ENCODE data around the gene TTC4.

The TTC4 gene

DNA sequence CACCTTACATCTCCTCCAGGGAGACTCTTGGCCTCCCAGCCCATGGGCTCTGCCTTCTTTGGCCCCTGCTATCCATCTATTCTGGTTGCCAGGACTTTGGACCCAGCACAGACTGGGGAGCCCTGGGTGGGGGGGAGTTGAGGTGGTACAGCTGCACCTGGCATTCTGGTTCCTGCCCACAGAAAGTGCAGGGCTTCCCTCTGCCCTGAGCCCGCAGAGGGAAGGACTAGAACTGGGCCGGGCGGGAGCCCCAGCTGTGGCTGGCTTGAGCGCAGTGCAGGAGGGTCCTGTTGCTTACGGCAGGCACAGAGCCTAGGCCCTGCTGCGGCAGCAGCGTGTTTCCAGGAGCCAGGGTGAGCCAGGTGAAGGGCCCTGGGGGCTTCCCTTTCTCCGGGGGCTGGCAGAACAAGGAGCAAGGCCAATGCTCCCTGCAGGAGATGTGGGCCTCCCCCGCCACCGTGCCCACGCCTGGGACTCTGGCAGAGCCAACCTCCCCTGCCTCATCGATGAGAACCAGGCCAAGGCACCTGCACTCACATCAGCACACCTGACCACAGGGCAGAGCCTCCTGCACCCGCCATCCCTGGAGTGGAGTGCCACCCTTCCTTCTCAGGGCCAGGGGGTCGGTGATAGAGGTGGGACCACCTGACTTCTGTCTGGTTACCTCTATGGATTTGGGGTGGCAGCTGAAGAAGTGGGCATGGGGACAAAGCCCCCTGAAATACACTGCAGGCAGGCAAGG lies 32.6 kb downstream of the TTC4 start:
- Histone ChIP-seq H3K4me1 (ENCODE audit: control insufficient read depth, insufficient read depth, low read length, poor library complexity, severe bottlenecking) (no peaks in the 10 kb centered on the region), H3K4me3 (ENCODE audit: extremely low read depth, insufficient read depth, low read length, poor library complexity, severe bottlenecking) (no peak overlapping the region), H3K36me3 (ENCODE audit: control insufficient read depth, insufficient read depth, low read length) (peaks cover 6% of the 10 kb centered on the region), H3K27ac (ENCODE audit: low read depth, low read length, severe bottlenecking) (no peak overlapping the region), H3K9me3 (ENCODE audit: control insufficient read depth, low read length) (no peaks in the 10 kb centered on the region)
- 88 to 95% methylated on average over 11 to 14 of the region's 14 CpGs for WGBS, 2 experiments (ENCODE audit: insufficient coverage in 2 of 2)

DNA sequence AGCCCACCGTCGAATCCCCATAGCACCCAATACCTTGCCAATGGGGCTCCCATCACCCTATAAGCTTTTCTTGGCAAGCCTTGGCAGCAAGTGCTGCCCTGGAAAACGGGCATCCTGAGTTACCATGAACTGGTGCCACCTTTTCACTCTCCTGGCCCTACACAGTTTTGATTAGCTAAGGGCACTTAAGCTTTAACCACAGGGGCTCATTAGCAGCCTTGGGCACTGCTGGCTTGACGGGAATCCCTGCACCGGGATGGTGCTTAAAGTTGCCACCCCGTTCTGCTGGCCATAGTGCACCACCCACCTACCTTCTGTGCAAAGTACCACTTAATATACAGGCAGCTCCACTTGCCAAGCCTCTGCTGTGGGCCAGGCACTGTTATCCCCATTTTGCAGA lies 34.9 kb downstream of the TTC4 start:
- no peaks in the 10 kb centered on the region for H3K9me3 ChIP-seq (ENCODE audit: control insufficient read depth, low read length)
- WGBS, 2 experiments (ENCODE audit: insufficient coverage in 2 of 2), result 90 to 94% methylated on average over 3 to 6 of the region's 6 CpGs
- H3K4me3 ChIP-seq (ENCODE audit: extremely low read depth, insufficient read depth, low read length, poor library complexity, severe bottlenecking), result no peak overlapping the region
- H3K36me3 ChIP-seq (ENCODE audit: control insufficient read depth, insufficient read depth, low read length), result no peaks in the 10 kb centered on the region
- no peak overlapping the region for H3K27ac ChIP-seq (ENCODE audit: low read depth, low read length, severe bottlenecking)
- no peaks in the 10 kb centered on the region for H3K4me1 ChIP-seq (ENCODE audit: control insufficient read depth, insufficient read depth, low read length, poor library complexity, severe bottlenecking)

- H3K36me3 ChIP-seq (ENCODE audit: control insufficient read depth, insufficient read depth, low read length), result no peaks in the 10 kb centered on the region
- H3K4me1 ChIP-seq (ENCODE audit: control insufficient read depth, insufficient read depth, low read length, poor library complexity, severe bottlenecking), result no peaks in the 10 kb centered on the region
- H3K9me3 ChIP-seq (ENCODE audit: control insufficient read depth, low read length), result no peaks in the 10 kb centered on the region
- no peak overlapping the region for H3K4me3 ChIP-seq (ENCODE audit: extremely low read depth, insufficient read depth, low read length, poor library complexity, severe bottlenecking)
- H3K27ac ChIP-seq (ENCODE audit: low read depth, low read length, severe bottlenecking), result no peak overlapping the region
- WGBS, 2 experiments (ENCODE audit: insufficient coverage in 2 of 2), result 53 to 65% methylated on average over 3 to 4 of the region's 4 CpGs
Measured at GRCh38 chr1:54751426-54751825, 35.8 kb downstream of the TTC4 start.

GRCh38 chr1:54754045-54754444 lies 38.4 kb downstream of the TTC4 start:
- Histone ChIP-seq H3K27ac (ENCODE audit: low read depth, low read length, severe bottlenecking) (no peak overlapping the region), H3K9me3 (ENCODE audit: control insufficient read depth, low read length) (no peaks in the 10 kb centered on the region), H3K4me1 (ENCODE audit: control insufficient read depth, insufficient read depth, low read length, poor library complexity, severe bottlenecking) (no peaks in the 10 kb centered on the region), H3K4me3 (ENCODE audit: extremely low read depth, insufficient read depth, low read length, poor library complexity, severe bottlenecking) (no peak overlapping the region), H3K36me3 (ENCODE audit: control insufficient read depth, insufficient read depth, low read length) (peaks cover 20% of the 10 kb centered on the region)
- 94 to 96% methylated on average over 19 to 21 of the region's 22 CpGs for WGBS, 2 experiments (ENCODE audit: insufficient coverage in 2 of 2)

DNA sequence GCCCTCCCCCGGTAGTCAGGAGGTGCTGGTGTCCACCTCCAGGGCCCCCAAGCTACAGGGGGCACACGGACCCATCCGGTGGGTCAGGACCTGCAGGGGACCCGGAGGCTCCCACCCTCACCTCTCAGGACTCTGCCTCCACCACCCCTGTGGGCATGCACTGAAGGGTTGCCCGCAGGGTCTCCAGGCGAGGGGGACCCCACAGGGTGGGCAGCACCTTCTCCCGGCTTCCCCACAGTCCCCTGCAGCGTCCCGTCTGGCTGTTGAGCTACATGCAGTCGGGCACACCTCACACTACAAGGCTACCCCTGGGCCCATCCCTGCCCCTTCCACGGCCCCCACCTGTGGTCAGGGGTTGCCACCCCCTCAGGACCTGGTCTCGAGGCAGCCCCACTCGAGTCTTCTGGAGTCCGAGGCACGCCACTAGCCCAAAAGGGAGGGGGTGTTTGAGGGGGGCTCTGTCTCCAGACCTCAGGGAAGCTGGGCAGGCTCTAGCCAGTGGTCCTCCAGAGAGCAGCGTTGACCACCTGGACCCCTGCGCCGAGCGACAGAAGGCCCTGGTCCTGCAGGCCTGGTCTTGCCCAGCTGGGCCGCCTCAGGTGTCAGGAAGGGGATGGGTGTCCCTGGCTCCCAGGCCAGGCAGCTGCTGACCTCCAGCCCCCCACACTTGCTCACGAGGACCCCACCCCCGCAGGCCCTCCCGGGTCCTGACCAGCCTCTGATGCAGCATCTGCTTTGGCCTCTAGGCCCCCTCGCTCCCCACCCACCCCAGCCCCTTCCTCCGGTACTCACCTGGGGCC lies 39.0 kb downstream of the TTC4 start:
- H3K4me1 ChIP-seq (ENCODE audit: control insufficient read depth, insufficient read depth, low read length, poor library complexity, severe bottlenecking), result no peaks in the 10 kb centered on the region
- H3K9me3 ChIP-seq (ENCODE audit: control insufficient read depth, low read length), result no peaks in the 10 kb centered on the region
- H3K36me3 ChIP-seq (ENCODE audit: control insufficient read depth, insufficient read depth, low read length), result peaks cover 22% of the 10 kb centered on the region
- WGBS, 2 experiments (ENCODE audit: insufficient coverage in 2 of 2), result 90 to 91% methylated on average over 9 to 19 of the region's 25 CpGs
- no peak overlapping the region for H3K4me3 ChIP-seq (ENCODE audit: extremely low read depth, insufficient read depth, low read length, poor library complexity, severe bottlenecking)
- H3K27ac ChIP-seq (ENCODE audit: low read depth, low read length, severe bottlenecking), result no peak overlapping the region

- Histone ChIP-seq H3K9me3 (ENCODE audit: control insufficient read depth, low read length) (no peaks in the 10 kb centered on the region), H3K4me3 (ENCODE audit: extremely low read depth, insufficient read depth, low read length, poor library complexity, severe bottlenecking) (no peak overlapping the region), H3K27ac (ENCODE audit: low read depth, low read length, severe bottlenecking) (no peak overlapping the region), H3K36me3 (ENCODE audit: control insufficient read depth, insufficient read depth, low read length) (peaks cover 22% of the 10 kb centered on the region), H3K4me1 (ENCODE audit: control insufficient read depth, insufficient read depth, low read length, poor library complexity, severe bottlenecking) (no peaks in the 10 kb centered on the region)
- 92 to 94% methylated on average over 8 of the region's 9 CpGs for WGBS, 2 experiments (ENCODE audit: insufficient coverage in 2 of 2)
Measured at GRCh38 chr1:54757833-54758232, 42.2 kb downstream of the TTC4 start.

- Histone ChIP-seq H3K36me3 (ENCODE audit: control insufficient read depth, insufficient read depth, low read length) (peaks cover 22% of the 10 kb centered on the region), H3K27ac (ENCODE audit: low read depth, low read length, severe bottlenecking) (no peak overlapping the region), H3K4me1 (ENCODE audit: control insufficient read depth, insufficient read depth, low read length, poor library complexity, severe bottlenecking) (no peaks in the 10 kb centered on the region), H3K9me3 (ENCODE audit: control insufficient read depth, low read length) (no peaks in the 10 kb centered on the region), H3K4me3 (ENCODE audit: extremely low read depth, insufficient read depth, low read length, poor library complexity, severe bottlenecking) (no peak overlapping the region)
- WGBS, 2 experiments (ENCODE audit: insufficient coverage in 2 of 2), result 95% methylated on average over 16 to 18 of the region's 20 CpGs
Measured at GRCh38 chr1:54758678-54759348, 43.2 kb downstream of the TTC4 start.

DNA sequence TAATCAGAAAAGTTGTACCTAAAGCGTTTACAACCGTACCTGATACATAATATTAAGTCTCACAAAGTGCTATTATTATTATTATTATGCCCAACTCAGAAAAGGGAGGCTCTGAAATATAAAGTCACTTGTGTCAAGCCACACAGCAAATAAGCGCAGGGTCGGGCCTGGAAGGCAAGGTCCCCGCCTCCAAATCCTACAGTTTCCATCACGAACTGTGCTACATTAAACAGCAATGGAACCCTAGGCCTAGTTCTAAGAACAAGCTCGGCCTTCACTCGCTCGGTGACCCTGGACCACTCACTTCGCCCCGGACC lies 48.1 kb downstream of the TTC4 start:
- Histone ChIP-seq H3K27ac (ENCODE audit: low read depth, low read length, severe bottlenecking) (peak overlapping the region; percentile 61), H3K4me1 (ENCODE audit: control insufficient read depth, insufficient read depth, low read length, poor library complexity, severe bottlenecking) (no peaks in the 10 kb centered on the region), H3K4me3 (ENCODE audit: extremely low read depth, insufficient read depth, low read length, poor library complexity, severe bottlenecking) (peak overlapping the region; percentile 76), H3K36me3 (ENCODE audit: control insufficient read depth, insufficient read depth, low read length) (peaks cover 4% of the 10 kb centered on the region), H3K9me3 (ENCODE audit: control insufficient read depth, low read length) (no peaks in the 10 kb centered on the region)
- WGBS, 2 experiments (ENCODE audit: insufficient coverage in 2 of 2), result 0 to 3% methylated on average over 4 to 9 of the region's 11 CpGs

- H3K4me1 ChIP-seq (ENCODE audit: control insufficient read depth, insufficient read depth, low read length, poor library complexity, severe bottlenecking), result no peaks in the 10 kb centered on the region
- no peaks in the 10 kb centered on the region for H3K9me3 ChIP-seq (ENCODE audit: control insufficient read depth, low read length)
- H3K36me3 ChIP-seq (ENCODE audit: control insufficient read depth, insufficient read depth, low read length), result no peaks in the 10 kb centered on the region
- WGBS, 2 experiments (ENCODE audit: insufficient coverage in 2 of 2), result 0% methylated on average over 44 to 52 of the region's 57 CpGs
- peak within 1 kb of the TSS; percentile 76 for H3K4me3 ChIP-seq (ENCODE audit: extremely low read depth, insufficient read depth, low read length, poor library complexity, severe bottlenecking)
- H3K27ac ChIP-seq (ENCODE audit: low read depth, low read length, severe bottlenecking), result peak within 1 kb of the TSS; percentile 61
Measured at GRCh38 chr1:54764133-54764921, 48.7 kb downstream of the TTC4 start, which contains the start of gene PARS2. Gene PARS2, minus strand, starts transcription at chr1:54764523. Its CDS starts 5,362 bp downstream, at chr1:54759161.

DNA sequence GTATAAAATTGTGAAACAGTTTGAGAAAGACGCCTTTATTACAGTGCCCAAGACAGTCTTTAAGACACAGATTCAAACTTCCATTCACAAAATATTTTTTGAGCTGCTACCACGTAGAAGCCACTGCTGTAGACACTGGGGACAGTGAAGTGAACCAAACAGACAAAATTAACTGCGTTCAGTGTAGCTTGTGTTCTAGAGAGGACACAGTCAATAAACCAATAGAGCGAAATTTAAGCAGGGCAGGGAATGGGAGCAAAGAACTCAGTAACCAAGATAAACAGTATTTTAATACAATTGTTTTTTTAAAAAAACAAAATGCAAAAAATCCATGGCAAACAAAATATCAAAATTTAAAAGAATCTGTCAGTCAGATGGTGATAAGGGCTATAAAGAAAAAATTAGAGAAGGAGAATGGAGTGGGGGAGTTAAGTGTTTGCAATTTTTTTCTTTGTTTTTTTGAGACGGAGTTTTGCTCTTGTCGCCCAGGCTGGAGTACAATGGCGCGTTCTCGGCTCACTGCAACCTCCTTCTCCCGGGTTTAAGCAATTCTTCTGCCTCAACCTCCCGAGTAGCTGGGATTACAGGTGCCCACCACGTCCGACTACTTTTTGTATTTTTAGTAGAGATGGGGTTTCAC lies 49.4 kb downstream of the TTC4 start:
- H3K4me3 ChIP-seq (ENCODE audit: extremely low read depth, insufficient read depth, low read length, poor library complexity, severe bottlenecking), result peak overlapping the region; percentile 76
- H3K4me1 ChIP-seq (ENCODE audit: control insufficient read depth, insufficient read depth, low read length, poor library complexity, severe bottlenecking), result no peaks in the 10 kb centered on the region
- 96 to 97% methylated on average over 5 to 8 of the region's 13 CpGs for WGBS, 2 experiments (ENCODE audit: insufficient coverage in 2 of 2)
- H3K9me3 ChIP-seq (ENCODE audit: control insufficient read depth, low read length), result no peaks in the 10 kb centered on the region
- H3K27ac ChIP-seq (ENCODE audit: low read depth, low read length, severe bottlenecking), result no peak overlapping the region
- H3K36me3 ChIP-seq (ENCODE audit: control insufficient read depth, insufficient read depth, low read length), result no peaks in the 10 kb centered on the region

Measured in mesodermal cell (in vitro differentiated cells).